GM23248 (cell line): Measurements from ENCODE around the gene INCA1.

Experiments
- EZH2 ChIP-seq: fragments of 200-600 bp; sonication (generic); IDR thresholded peaks from 2 replicates; pipeline ENCODE4 v1.6.1; 2018; ENCODE audit warnings: antibody characterized with exemption, mild to moderate bottlenecking; ENCODE audit not compliant: insufficient read depth, poor library complexity, severe bottlenecking
- EZH2phosphoT487 ChIP-seq: fragments of 200-600 bp; sonication (generic); IDR thresholded peaks from 2 replicates; pipeline ENCODE4 v1.6.1; 2018; ENCODE audit warnings: antibody characterized with exemption, moderate library complexity, mild to moderate bottlenecking, low read depth; ENCODE audit not compliant: insufficient read depth

DNA sequence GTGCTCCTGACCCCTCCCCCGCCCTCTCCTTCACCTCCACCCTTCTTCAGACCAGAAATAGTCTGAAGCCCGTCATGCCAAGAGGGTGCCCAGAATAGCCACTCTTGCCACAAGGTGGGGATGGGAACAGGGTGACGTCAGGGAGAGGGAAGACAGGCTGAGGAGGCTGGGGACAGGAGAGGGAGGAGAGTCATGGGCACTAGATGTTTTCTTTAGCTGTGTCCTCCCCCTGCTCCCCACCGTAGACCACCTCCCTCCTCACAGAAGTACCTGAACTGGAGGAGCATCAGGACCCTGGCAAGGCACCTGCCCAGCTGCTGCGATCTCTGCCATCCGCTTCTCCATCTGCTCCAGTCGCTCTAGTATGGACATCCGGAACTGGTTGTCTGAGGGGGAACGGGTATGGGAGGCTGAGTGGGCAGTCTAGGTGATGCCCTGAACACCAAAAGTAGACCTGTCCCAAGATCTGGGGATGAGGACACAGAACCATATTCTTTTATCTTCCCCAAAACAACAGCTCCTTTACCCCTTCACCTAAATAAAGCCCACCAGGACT is 23.1 kb downstream of the INCA1 start:
- TF ChIP-seq EZH2: no peak
- no peak for TF ChIP-seq EZH2phosphoT487
